Transverse colon (tissue), 4 donors: ENCODE data around the gene ADCY6. TPM values are rescaled to one million over a fixed set of nuclear protein-coding genes. Genes with fewer than 3 reads are reported as not detected.
A peak's percentile ranks its signal among the peaks of the same experiment; 100 is the strongest.

Experiments used
- DNase-seq: peaks from one replicate; pipeline ENCODE4 v3.0.0-alpha.2; 2019
- H3K27ac ChIP-seq, 4 donors: fragments of 200-600 bp; sonication (generic); 2 replicates each; pipeline ENCODE4 v1.5.1; 2016 to 2018; ENCODE audit warnings: inconsistent platforms in 4 of 4
- H3K27me3 ChIP-seq: fragments of 200-600 bp; sonication (generic); 2 replicates; pipeline ENCODE4 v1.5.1; 2017; ENCODE audit warnings: inconsistent platforms
- H3K36me3 ChIP-seq, 4 donors: fragments of 200-600 bp; sonication (generic); 2 replicates each; pipeline ENCODE4 v1.5.1; 2017 to 2019; ENCODE audit warnings: inconsistent platforms in 4 of 4
- H3K4me1 ChIP-seq, 4 donors: fragments of 200-600 bp; sonication (generic); 2 replicates each; pipeline ENCODE4 v1.5.1; 2017 to 2020; ENCODE audit warnings: inconsistent platforms in 4 of 4
- H3K4me3 ChIP-seq, 4 donors: fragments of 200-600 bp; sonication (generic); 1 replicate in 1 of 4; 2 replicates in 3 of 4; pipeline versions ENCODE4 v1.5.1 to v1.6.1; 2017 to 2019; ENCODE audit warnings: inconsistent platforms in 4 of 4
- H3K9me3 ChIP-seq, 2 donors: fragments of 200-600 bp; sonication (generic); 2 replicates each; pipeline ENCODE4 v1.5.1; 2017 to 2019; ENCODE audit warnings: inconsistent platforms in 2 of 2
- EP300 ChIP-seq: sonication (generic); formaldehyde crosslinking; IDR thresholded peaks from one replicate; pipeline ENCODE4 v1.6.1; 2017; ENCODE audit warnings: antibody characterized with exemption, low read depth
- POLR2A ChIP-seq: fragments of 450-650 bp; IDR thresholded peaks from one replicate; pipeline ENCODE4 v1.6.1; 2016; ENCODE audit warnings: antibody characterized with exemption, mild to moderate bottlenecking, moderate library complexity
- POLR2AphosphoS5 ChIP-seq, 3 donors: sonication (generic); formaldehyde crosslinking; IDR thresholded peaks; one replicate each; pipeline ENCODE4 v1.6.1; 2016; ENCODE audit warnings: antibody characterized with exemption in 3 of 3
- WGBS, 2 donors: methylation state at CpG; one replicate each; pipeline ENCODE4 v1.1.5; 2018; ENCODE audit warnings: low coverage in 1 of 2; 5-methylcytosine and 5-hydroxymethylcytosine counted together
- in situ Hi-C, 4 donors: fragments of 200-750 bp; cut with MboI; loops; one replicate each; pipeline versions ENCODE4 v1.15.0 to v1.15.1; 2017; ENCODE audit warnings: low sequenced_read_pairs in 3 of 4, low pct_ligation_motif_present in 1 of 4, low pct_unique_long_range_greater_than_20kb in 1 of 4
- intact Hi-C: fragments of 100-400 bp; cut with DNase I; formaldehyde crosslinking; loops from one replicate; pipeline ENCODE4 v1.15.1; 2023; ENCODE audit warnings: low total_unique reads
- total RNA-seq, 4 donors: library from RNA; depleted of rRNA; stranded (reverse); fragments of >200 nt; gene quantifications; one replicate each; pipeline ENCODE4 v1.1.0, GENCODE V29; 2016
- TF ChIP-seq, protein P1 (sequence below), 5 experiments: fragments of 200-600 bp in 3 of 5; fragments of 450-650 bp in 2 of 5; sonication (generic) in 3 of 5; IDR thresholded peaks; 1 replicate in 2 of 5; 2 replicates in 3 of 5; pipeline ENCODE4 v1.5.1; 2016 to 2017; ENCODE audit warnings: antibody characterized with exemption in 5 of 5, inconsistent platforms in 3 of 5, mild to moderate bottlenecking in 2 of 5, moderate library complexity in 1 of 5

Gene ADCY6
- total RNA-seq, 4 donors from 2014 or later = 112 to 170 (median 115) TPM

DNA sequence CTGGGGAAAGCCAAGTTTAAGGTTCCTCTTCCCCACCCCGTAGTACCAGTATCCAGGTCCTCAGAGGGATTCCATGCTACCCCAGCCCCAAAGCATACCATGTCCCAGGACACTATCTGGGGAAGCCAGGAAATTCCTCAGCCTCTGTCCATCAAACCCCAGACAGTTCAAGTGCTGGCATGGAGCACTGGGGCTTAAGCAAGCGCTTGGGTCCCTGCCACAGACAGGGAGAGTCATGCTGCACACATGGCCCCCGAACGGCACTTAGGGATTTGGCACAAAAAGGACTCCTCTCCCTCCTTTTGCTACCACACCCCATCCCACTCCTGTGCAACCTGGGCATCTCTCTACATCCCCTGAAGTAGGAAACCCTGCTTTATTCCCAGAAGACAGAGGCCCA lies 21.8 kb downstream of the ADCY6 start:
- Histone ChIP-seq H3K36me3 (peaks cover 0 to 31% (median 16%) of the 10 kb centered on the region in 4 donors), H3K9me3 (no peaks in the 10 kb centered on the region), H3K27ac (no peak overlapping the region), H3K27me3 (no peaks in the 10 kb centered on the region), H3K4me3 (no peak overlapping the region), H3K4me1 (peaks cover 0 to 18% (median 11%) of the 10 kb centered on the region in 4 donors)
- in situ Hi-C loops (no loop called here), intact Hi-C loops (no loop called here)
- 66% methylated on average over 4 of the region's 4 CpGs; no CpG with 5 or more reads in 1 of the 2 donors for WGBS, 2 donors
- no peak for DNase-seq
- TF ChIP-seq POLR2A (no peak), EP300 (no peak), POLR2AphosphoS5 (IDR thresholded peaks at IDR 0.05) (no peak)
- TF ChIP-seq, protein P1, sequence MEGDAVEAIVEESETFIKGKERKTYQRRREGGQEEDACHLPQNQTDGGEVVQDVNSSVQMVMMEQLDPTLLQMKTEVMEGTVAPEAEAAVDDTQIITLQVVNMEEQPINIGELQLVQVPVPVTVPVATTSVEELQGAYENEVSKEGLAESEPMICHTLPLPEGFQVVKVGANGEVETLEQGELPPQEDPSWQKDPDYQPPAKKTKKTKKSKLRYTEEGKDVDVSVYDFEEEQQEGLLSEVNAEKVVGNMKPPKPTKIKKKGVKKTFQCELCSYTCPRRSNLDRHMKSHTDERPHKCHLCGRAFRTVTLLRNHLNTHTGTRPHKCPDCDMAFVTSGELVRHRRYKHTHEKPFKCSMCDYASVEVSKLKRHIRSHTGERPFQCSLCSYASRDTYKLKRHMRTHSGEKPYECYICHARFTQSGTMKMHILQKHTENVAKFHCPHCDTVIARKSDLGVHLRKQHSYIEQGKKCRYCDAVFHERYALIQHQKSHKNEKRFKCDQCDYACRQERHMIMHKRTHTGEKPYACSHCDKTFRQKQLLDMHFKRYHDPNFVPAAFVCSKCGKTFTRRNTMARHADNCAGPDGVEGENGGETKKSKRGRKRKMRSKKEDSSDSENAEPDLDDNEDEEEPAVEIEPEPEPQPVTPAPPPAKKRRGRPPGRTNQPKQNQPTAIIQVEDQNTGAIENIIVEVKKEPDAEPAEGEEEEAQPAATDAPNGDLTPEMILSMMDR (IDR thresholded peaks at IDR 0.05) = no peak

DNA sequence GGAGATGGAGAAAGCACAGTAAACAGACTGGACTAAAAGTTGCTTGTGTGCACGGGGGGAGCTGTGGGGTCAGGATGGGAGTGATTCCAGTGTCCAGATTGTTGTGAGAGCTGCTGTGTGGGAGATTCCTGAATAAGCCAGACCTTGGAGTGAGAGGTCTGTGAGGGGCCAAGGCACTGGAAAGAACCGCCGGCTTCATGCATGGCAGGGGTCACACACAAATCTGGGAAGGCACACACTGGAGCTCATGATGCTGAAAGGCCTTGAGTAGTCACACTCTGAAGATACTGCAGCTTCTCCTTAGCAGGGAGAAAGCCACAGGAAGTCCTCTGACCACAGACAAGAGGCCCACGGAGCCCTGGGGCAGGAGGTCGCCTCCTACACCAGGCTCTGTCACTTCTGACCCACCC lies 23.1 kb downstream of the ADCY6 start:
- Histone ChIP-seq H3K4me3 (no peak overlapping the region), H3K9me3 (no peaks in the 10 kb centered on the region), H3K36me3 (peaks cover 0 to 24% (median 9%) of the 10 kb centered on the region in 4 donors), H3K27ac (peak overlapping the region in 2 of 4 donors; percentile 1 to 42), H3K4me1 (peaks cover 0 to 18% (median 11%) of the 10 kb centered on the region in 4 donors), H3K27me3 (no peaks in the 10 kb centered on the region)
- in situ Hi-C loops (no loop called here), intact Hi-C loops (no loop called here)
- TF ChIP-seq POLR2AphosphoS5 (IDR thresholded peaks at IDR 0.05) = no peak
- TF ChIP-seq EP300 = no peak
- no peak for TF ChIP-seq POLR2A
- TF ChIP-seq, protein P1 (IDR thresholded peaks at IDR 0.05) = no peak
- DNase-seq = no peak
- WGBS, 2 donors = 74 to 75% methylated on average over 2 to 5 of the region's 5 CpGs

DNA sequence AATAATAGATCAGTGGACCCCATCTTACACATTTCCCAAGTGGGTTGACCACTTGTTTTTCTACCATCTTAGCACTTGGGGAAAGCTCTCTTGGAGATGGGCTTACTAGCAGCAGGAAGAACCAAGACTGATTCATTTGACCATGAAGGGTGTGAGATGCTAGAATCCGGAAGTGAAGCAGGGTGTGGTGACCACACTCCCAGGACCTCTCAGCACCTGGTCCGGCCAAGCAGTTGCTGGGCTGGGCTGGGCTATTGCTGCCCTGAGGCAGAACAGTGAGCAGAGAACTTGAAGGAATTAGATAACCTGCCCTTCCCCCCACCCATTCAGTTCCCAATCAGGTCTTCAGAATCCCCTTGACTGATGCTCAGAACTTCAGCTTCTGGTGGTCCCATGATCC lies 24.4 kb downstream of the ADCY6 start:
- peak overlapping the region in 2 of 4 donors; percentile 17 to 42 for H3K27ac ChIP-seq
- no peak overlapping the region for H3K4me3 ChIP-seq
- intact Hi-C loops = no loop called here
- H3K27me3 ChIP-seq = no peaks in the 10 kb centered on the region
- H3K36me3 ChIP-seq = peaks cover 0 to 18% (median 7%) of the 10 kb centered on the region in 4 donors
- TF ChIP-seq POLR2AphosphoS5 (IDR thresholded peaks at IDR 0.05) (peak in 1 of 3 donors; percentile 6), POLR2A (no peak), EP300 (no peak)
- TF ChIP-seq, protein P1 (IDR thresholded peaks at IDR 0.05) = no peak
- H3K4me1 ChIP-seq = peaks cover 0 to 18% (median 11%) of the 10 kb centered on the region in 4 donors
- peak; percentile 65 for DNase-seq
- WGBS, 2 donors = 44% methylated on average over 2 of the region's 2 CpGs; no CpG with 5 or more reads in 1 of the 2 donors
- in situ Hi-C loops = loop anchor here in 1 of 4 donors (5.0 kb wide), 1 partner anchor 33 kb away; no protein-coding TSS in a partner anchor
- H3K9me3 ChIP-seq = no peaks in the 10 kb centered on the region

DNA sequence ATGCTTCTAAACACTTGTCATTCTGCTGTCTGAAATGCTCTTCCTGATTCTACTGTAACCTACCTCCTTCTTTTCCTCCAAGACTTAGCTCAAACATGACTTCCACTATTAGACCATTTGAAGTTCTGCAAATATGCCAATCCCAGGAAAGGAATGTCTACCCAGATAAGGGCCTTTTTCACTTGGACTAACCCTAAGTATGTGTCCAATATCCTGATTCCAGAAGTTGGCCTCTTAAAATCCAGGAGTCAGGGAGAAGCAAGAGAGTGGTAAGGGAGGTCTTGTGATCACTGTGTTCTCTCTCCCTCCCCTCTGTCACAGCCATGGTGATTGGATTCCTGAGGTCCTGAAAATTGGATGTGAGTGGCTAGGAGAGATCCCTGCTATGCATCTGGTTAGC lies 30.2 kb downstream of the ADCY6 start:
- intact Hi-C loops = no loop called here
- Histone ChIP-seq H3K4me3 (no peak overlapping the region), H3K4me1 (peaks cover 0 to 3% (median 0%) of the 10 kb centered on the region in 4 donors), H3K27me3 (no peaks in the 10 kb centered on the region), H3K27ac (no peak overlapping the region), H3K36me3 (no peaks in the 10 kb centered on the region), H3K9me3 (no peaks in the 10 kb centered on the region)
- DNase-seq = no peak
- in situ Hi-C loops = no loop called here
- no peak for TF ChIP-seq POLR2AphosphoS5 (IDR thresholded peaks at IDR 0.05)
- TF ChIP-seq, protein P1 (IDR thresholded peaks at IDR 0.05) = no peak
- no peak for TF ChIP-seq POLR2A
- TF ChIP-seq EP300 = no peak
